CD4-positive, alpha-beta T cell (primary cell): Measurements from ENCODE around the gene GPC1. TPM values are rescaled to one million over a fixed set of nuclear protein-coding genes. Genes with fewer than 3 reads are reported as not detected.

Experiments
- ATAC-seq: fragments of 200-7000 bp; cut with Tn5 transposase; one replicate; pipeline ENCODE4 v1.10.0; 2022; ENCODE audit warnings: mild to moderate bottlenecking; ENCODE audit not compliant: poor library complexity
- CTCF ChIA-PET: fragments of 350-600 bp; sonication (Branson Sonifier 250); formaldehyde crosslinking; loops from one replicate; lab custom pipeline; 2021; ENCODE audit warnings: antibody characterized with exemption, inconsistent platforms; lab: Charles Lee
- POLR2A ChIA-PET: fragments of 350-600 bp; sonication (Branson Sonifier 250); formaldehyde crosslinking; loops from one replicate; lab custom pipeline; 2021; ENCODE audit warnings: antibody characterized with exemption, inconsistent platforms; lab: Charles Lee
- DNase-seq, 14 experiments: peaks; one replicate each; pipeline ENCODE4 v3.0.0-alpha.2; 2013 to 2020; ENCODE audit warnings: mixed read lengths in 2 of 14
- H3K27ac ChIP-seq, 2 donors: one replicate each; pipeline versions ENCODE4 v1.5.1 to v1.7.0; 2013; ENCODE audit warnings: low read length in 2 of 2, low read depth in 1 of 2, mild to moderate bottlenecking in 1 of 2
- H3K27me3 ChIP-seq, 2 experiments: 1 replicate in 1 of 2; 2 replicates in 1 of 2; pipeline versions ENCODE4 v1.6.1 to v1.7.0; 2013; ENCODE audit warnings: low read length in 2 of 2, control low read depth in 1 of 2, mild to moderate bottlenecking in 1 of 2, moderate library complexity in 1 of 2; ENCODE audit not compliant: insufficient read depth in 2 of 2, control insufficient read depth in 1 of 2
- H3K36me3 ChIP-seq: one replicate; pipeline ENCODE4 v1.6.1; 2013; ENCODE audit warnings: low read length, control low read depth; ENCODE audit not compliant: insufficient read depth
- H3K4me1 ChIP-seq: one replicate; pipeline ENCODE4 v1.6.1; 2013; ENCODE audit warnings: low read length, control low read depth; ENCODE audit not compliant: insufficient read depth
- H3K4me3 ChIP-seq: one replicate; pipeline ENCODE4 v1.5.1; 2013; ENCODE audit warnings: mild to moderate bottlenecking, low read length, moderate library complexity
- H3K9me3 ChIP-seq, 2 experiments: 1 replicate in 1 of 2; 2 replicates in 1 of 2; pipeline versions ENCODE4 v1.6.1 to v1.7.0; 2013; ENCODE audit warnings: low read length in 2 of 2, mild to moderate bottlenecking in 2 of 2, control low read depth in 1 of 2, moderate library complexity in 1 of 2; ENCODE audit not compliant: control insufficient read depth in 1 of 2, insufficient read depth in 1 of 2
- H3K27ac Mint-ChIP-seq: one replicate; pipeline ENCODE4 v1.8.0; 2020; ENCODE audit warnings: mixed read lengths
- H3K27me3 Mint-ChIP-seq: one replicate; pipeline ENCODE4 v1.8.0; 2021; ENCODE audit warnings: mixed read lengths
- H3K36me3 Mint-ChIP-seq: one replicate; pipeline ENCODE4 v1.8.0; 2021; ENCODE audit warnings: low read depth, mixed read lengths
- H3K4me1 Mint-ChIP-seq: one replicate; pipeline ENCODE4 v1.8.0; 2021; ENCODE audit warnings: low read depth, mixed read lengths
- H3K4me3 Mint-ChIP-seq: one replicate; pipeline ENCODE4 v1.8.0; 2020; ENCODE audit warnings: mild to moderate bottlenecking, mixed read lengths
- H3K9me3 Mint-ChIP-seq: one replicate; pipeline ENCODE4 v1.8.0; 2020; ENCODE audit warnings: mixed read lengths
- intact Hi-C, 2 experiments: fragments of 100-400 bp; cut with DNase I in 1 of 2; cut with micrococcal nuclease in 1 of 2; formaldehyde crosslinking; loops; one replicate each; pipeline versions ENCODE4 v1.15.1 to v1.9.0; 2023 to 2025; cut with DNase I, micrococcal nuclease
- total RNA-seq, 174 experiments: library from RNA in 2 of 174; stranded (reverse) in 2 of 174; gene quantifications; one replicate each; pipeline ENCODE4 v1.2.3 and lab custom pipeline; 2021 to 2026
- TF ChIP-seq, protein P1 (sequence below): fragments of 200-600 bp; IDR thresholded peaks from one replicate; pipeline ENCODE4 v1.8.0; 2022; ENCODE audit warnings: antibody characterized with exemption, mild to moderate bottlenecking

GPC1 gene
- total RNA-seq, 2 experiments from 2014 or later: 0.58 to 0.98 TPM

DNA sequence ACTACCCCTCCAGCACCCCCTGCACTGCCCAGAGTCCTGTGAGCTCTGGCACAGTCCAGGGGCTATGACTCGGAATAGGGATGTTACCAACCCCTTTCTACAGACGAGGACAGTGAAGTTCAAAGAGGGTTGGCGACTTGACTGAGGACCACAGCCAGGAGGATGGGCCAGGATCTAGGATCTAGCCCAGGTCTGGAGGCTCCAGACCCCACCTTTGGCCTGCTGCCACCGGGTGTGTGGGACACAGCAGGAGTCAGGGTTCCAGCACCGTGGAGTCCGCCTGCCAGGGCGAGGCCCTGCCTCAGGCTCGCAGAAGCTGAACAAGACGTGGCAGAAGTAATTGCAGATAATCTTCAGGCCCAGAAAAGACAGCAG is 37.9 kb upstream of the GPC1 start:
- Mint-ChIP-seq H3K4me3 (no peak overlapping the region), H3K4me1 (peaks cover 10% of the 10 kb centered on the region), H3K9me3 (no peaks in the 10 kb centered on the region), H3K27me3 (no peaks in the 10 kb centered on the region), H3K36me3 (no peaks in the 10 kb centered on the region), H3K27ac (no peak overlapping the region)
- DNase-seq: peak in 2 of 14 experiments; percentile 6 to 23
- H3K27ac ChIP-seq: no peak overlapping the region
- no peaks in the 10 kb centered on the region for H3K27me3 ChIP-seq
- intact Hi-C loops: no loop called here
- no peaks in the 10 kb centered on the region for H3K36me3 ChIP-seq
- H3K4me3 ChIP-seq: no peak overlapping the region
- no peak for ATAC-seq
- TF ChIP-seq, protein P1, sequence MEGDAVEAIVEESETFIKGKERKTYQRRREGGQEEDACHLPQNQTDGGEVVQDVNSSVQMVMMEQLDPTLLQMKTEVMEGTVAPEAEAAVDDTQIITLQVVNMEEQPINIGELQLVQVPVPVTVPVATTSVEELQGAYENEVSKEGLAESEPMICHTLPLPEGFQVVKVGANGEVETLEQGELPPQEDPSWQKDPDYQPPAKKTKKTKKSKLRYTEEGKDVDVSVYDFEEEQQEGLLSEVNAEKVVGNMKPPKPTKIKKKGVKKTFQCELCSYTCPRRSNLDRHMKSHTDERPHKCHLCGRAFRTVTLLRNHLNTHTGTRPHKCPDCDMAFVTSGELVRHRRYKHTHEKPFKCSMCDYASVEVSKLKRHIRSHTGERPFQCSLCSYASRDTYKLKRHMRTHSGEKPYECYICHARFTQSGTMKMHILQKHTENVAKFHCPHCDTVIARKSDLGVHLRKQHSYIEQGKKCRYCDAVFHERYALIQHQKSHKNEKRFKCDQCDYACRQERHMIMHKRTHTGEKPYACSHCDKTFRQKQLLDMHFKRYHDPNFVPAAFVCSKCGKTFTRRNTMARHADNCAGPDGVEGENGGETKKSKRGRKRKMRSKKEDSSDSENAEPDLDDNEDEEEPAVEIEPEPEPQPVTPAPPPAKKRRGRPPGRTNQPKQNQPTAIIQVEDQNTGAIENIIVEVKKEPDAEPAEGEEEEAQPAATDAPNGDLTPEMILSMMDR: no peak
- peaks cover 0 to 4% of the 10 kb centered on the region in 2 experiments for H3K9me3 ChIP-seq
- peaks cover 13% of the 10 kb centered on the region for H3K4me1 ChIP-seq
- ChIA-PET POLR2A (no interaction called here), CTCF (no interaction called here)

DNA sequence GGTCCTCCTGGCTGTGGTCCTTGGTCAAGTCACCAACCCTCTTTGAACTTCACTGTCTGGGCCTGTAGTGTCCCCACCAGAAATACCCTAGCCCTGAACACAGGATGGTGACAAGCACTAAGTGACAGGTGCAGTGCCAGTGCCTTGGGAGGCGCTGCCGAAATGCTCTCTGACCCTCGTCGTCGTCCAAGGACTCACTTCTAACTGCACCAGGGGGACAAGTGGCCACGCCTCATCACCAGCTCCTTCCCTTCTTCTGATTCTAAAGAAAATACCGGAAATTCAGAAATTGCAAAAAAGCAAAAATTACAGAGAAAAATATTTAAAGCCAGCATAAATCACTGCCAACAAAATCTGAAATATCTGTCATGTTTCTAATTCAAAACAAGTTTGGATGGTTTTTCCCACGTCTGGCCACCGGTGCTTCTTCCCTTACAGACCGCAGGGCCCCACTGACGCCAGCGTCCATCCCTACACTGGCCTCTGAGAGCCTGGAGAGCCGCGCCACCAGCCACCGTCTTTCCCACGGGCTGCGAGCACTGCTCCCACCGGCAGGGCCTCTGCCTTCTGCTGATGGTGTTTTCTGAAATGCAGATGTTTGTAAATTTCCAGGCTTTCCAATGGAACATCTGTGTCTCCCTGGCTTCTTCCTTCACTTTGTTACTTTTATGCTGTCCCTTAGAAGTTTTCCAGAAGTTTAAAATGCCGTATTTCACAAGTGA is 37.4 kb upstream of the GPC1 start:
- Mint-ChIP-seq H3K36me3 (no peaks in the 10 kb centered on the region), H3K4me1 (peaks cover 9% of the 10 kb centered on the region), H3K27me3 (no peaks in the 10 kb centered on the region), H3K27ac (no peak overlapping the region), H3K4me3 (no peak overlapping the region), H3K9me3 (no peaks in the 10 kb centered on the region)
- DNase-seq (peak in 1 of 14 experiments; percentile 0), ATAC-seq (no peak)
- peaks cover 0 to 4% of the 10 kb centered on the region in 2 experiments for H3K9me3 ChIP-seq
- no peak overlapping the region for H3K4me3 ChIP-seq
- POLR2A ChIA-PET: no interaction called here
- H3K27ac ChIP-seq: no peak overlapping the region
- CTCF ChIA-PET: no interaction called here
- H3K4me1 ChIP-seq: peaks cover 14% of the 10 kb centered on the region
- TF ChIP-seq, protein P1: no peak
- no peaks in the 10 kb centered on the region for H3K36me3 ChIP-seq
- no peaks in the 10 kb centered on the region for H3K27me3 ChIP-seq
- intact Hi-C loops: no loop called here

DNA sequence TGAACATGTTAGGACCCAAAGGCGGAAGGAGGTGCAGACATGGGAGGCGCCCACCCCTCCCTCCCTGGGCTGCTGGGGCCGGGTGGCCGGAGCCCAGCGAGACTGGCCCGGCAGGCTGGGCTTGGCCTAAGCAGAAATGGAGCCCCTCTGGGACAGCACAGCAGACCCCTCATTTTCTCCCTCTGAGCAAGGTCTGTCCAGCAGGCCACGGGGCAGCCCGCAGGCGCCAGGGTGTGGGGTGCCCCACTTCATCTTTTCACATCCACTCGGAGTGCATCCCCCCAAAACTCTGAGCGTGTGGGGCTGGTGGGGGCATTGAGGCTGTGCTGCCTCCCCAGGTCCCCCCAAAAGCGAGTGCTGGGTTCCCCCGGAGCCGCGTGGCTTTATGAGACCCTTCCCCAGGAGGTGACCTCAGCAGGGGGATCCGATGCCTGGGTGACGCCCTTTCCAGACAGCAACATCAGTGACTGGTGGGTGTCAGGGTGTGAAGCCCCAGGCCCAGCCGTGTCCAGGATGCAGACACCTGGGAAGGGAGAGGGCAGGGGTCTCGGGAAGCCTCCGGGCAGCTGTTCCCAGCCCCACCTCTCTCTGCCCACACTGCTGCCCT is 36.7 kb upstream of the GPC1 start:
- Mint-ChIP-seq H3K9me3 (no peaks in the 10 kb centered on the region), H3K4me1 (peaks cover 16% of the 10 kb centered on the region), H3K27ac (no peak overlapping the region), H3K27me3 (no peaks in the 10 kb centered on the region), H3K36me3 (no peaks in the 10 kb centered on the region), H3K4me3 (no peak overlapping the region)
- Histone ChIP-seq H3K4me3 (no peak overlapping the region), H3K4me1 (peaks cover 19% of the 10 kb centered on the region), H3K36me3 (no peaks in the 10 kb centered on the region), H3K27ac (no peak overlapping the region), H3K27me3 (no peaks in the 10 kb centered on the region), H3K9me3 (peaks cover 0 to 2% of the 10 kb centered on the region in 2 experiments)
- ATAC-seq (no peak), DNase-seq (peak in 2 of 14 experiments; percentile 3 to 15)
- POLR2A ChIA-PET: no interaction called here
- intact Hi-C loops: no loop called here
- TF ChIP-seq, protein P1: no peak
- CTCF ChIA-PET: no interaction called here
